SK-N-SH (cell line): ENCODE results near the gene TC2N. TPM values are rescaled to one million over a fixed set of nuclear protein-coding genes. Genes with fewer than 3 reads are reported as not detected.

Source experiments
- CTCF ChIA-PET: fragments of 300-600, 350-600 bp; formaldehyde crosslinking; extraction: SDS; loops from one replicate; lab custom pipeline; 2021; lab: Yijun Ruan, JAX
- POLR2A ChIA-PET: fragments of 350-600 bp; sonication (Branson Sonifier 250); formaldehyde crosslinking; extraction: SDS; loops from one replicate; lab custom pipeline; 2020; ENCODE audit warnings: antibody characterized with exemption, inconsistent platforms; lab: Yijun Ruan, JAX
- DNase-seq: peaks from one replicate; pipeline ENCODE4 v3.0.0; 2012
- H2AFZ ChIP-seq: fragments of 200-600 bp; sonication (generic); 2 replicates; pipeline ENCODE4 v1.8.1; 2016; ENCODE audit warnings: antibody characterized with exemption, mild to moderate bottlenecking, low read depth
- H3F3A ChIP-seq: fragments of 200-600 bp; sonication (generic); replicated peaks from 2 replicates; pipeline ENCODE3; 2016; ENCODE audit warnings: antibody characterized with exemption, mild to moderate bottlenecking; ENCODE audit not compliant: insufficient read depth
- H3K27ac ChIP-seq, 2 experiments: fragments of 200-500 bp in 1 of 2; fragments of 200-600 bp in 1 of 2; sonication (Bioruptor generic) in 1 of 2; sonication (generic), shearing (Covaris generic) in 1 of 2; 2 replicates each; pipeline versions ENCODE4 v1.5.1 to v1.6.1; 2014 to 2016; ENCODE audit warnings: low read depth in 2 of 2, inconsistent platforms in 1 of 2, low read length in 1 of 2, mild to moderate bottlenecking in 1 of 2, mixed read lengths in 1 of 2
- H3K27me3 ChIP-seq: fragments of 200-600 bp; sonication (generic), shearing (Covaris generic); 2 replicates; pipeline ENCODE4 v1.6.1; 2016; ENCODE audit warnings: mixed run types; ENCODE audit not compliant: insufficient read depth
- H3K36me3 ChIP-seq, 2 experiments: fragments of 200-500 bp in 1 of 2; fragments of 200-600 bp in 1 of 2; sonication (Bioruptor generic) in 1 of 2; sonication (generic) in 1 of 2; replicated peaks in 1 of 2; 2 replicates each; pipeline versions ENCODE3 to v1.5.1; 2014 to 2016; ENCODE audit warnings: low read length in 1 of 2, mild to moderate bottlenecking in 1 of 2; ENCODE audit not compliant: insufficient read depth in 2 of 2, control insufficient read depth in 1 of 2
- H3K4me1 ChIP-seq, 2 experiments: fragments of 200-500 bp in 1 of 2; fragments of 200-600 bp in 1 of 2; sonication (Bioruptor generic) in 1 of 2; sonication (generic), shearing (Covaris generic) in 1 of 2; 2 replicates each; pipeline versions ENCODE4 v1.5.1 to v1.6.1; 2014 to 2016; ENCODE audit warnings: low read depth in 1 of 2, low read length in 1 of 2, mixed run types in 1 of 2; ENCODE audit not compliant: insufficient read depth in 2 of 2, control insufficient read depth in 1 of 2
- H3K4me2 ChIP-seq: fragments of 200-600 bp; sonication (generic), shearing (Covaris generic); 2 replicates; pipeline ENCODE4 v1.6.1; 2017; ENCODE audit warnings: mixed run types
- H3K4me3 ChIP-seq, 2 experiments: fragments of 200-500 bp in 1 of 2; fragments of 200-600 bp in 1 of 2; sonication (Bioruptor generic) in 1 of 2; sonication (generic), shearing (Covaris generic) in 1 of 2; 2 replicates each; pipeline versions ENCODE4 v1.5.1 to v1.8.1; 2014 to 2016; ENCODE audit warnings: low read depth in 2 of 2, inconsistent platforms in 1 of 2, low read length in 1 of 2, mild to moderate bottlenecking in 1 of 2, mixed read lengths in 1 of 2, moderate library complexity in 1 of 2
- H3K79me2 ChIP-seq: fragments of 200-600 bp; sonication (generic); 2 replicates; pipeline ENCODE4 v1.8.1; 2017; ENCODE audit warnings: mild to moderate bottlenecking; ENCODE audit not compliant: insufficient read depth
- H3K9ac ChIP-seq: fragments of 200-600 bp; sonication (generic); 2 replicates; pipeline ENCODE4 v1.6.1; 2017; ENCODE audit warnings: mixed run types
- H3K9me2 ChIP-seq: fragments of 200-600 bp; sonication (generic); 2 replicates; pipeline ENCODE4 v1.6.1; 2017; ENCODE audit warnings: mixed run types
- H3K9me3 ChIP-seq: fragments of 200-600 bp; sonication (generic); 2 replicates; pipeline ENCODE4 v1.6.1; 2017; ENCODE audit warnings: mixed run types, mild to moderate bottlenecking, moderate library complexity
- H4K20me1 ChIP-seq: fragments of 200-600 bp; sonication (generic); 2 replicates; pipeline ENCODE4 v1.6.1; 2017; ENCODE audit warnings: mild to moderate bottlenecking, mixed run types; ENCODE audit not compliant: insufficient read depth
- CHD2 ChIP-seq: fragments of 150-350 bp; IDR thresholded peaks from 2 replicates; pipeline ENCODE4 v1.6.1; 2018; ENCODE audit warnings: low read length; ENCODE audit not compliant: partially characterized antibody
- CTCF ChIP-seq: fragments of 200-600 bp; sonication (generic); IDR thresholded peaks from 2 replicates; pipeline ENCODE4 v1.6.1; 2017; ENCODE audit warnings: antibody characterized with exemption, mild to moderate bottlenecking, moderate library complexity
- ELF1 ChIP-seq: IDR thresholded peaks from 2 replicates; pipeline ENCODE4 v1.4.0; 2012
- EZH2phosphoT487 ChIP-seq: fragments of 200-600 bp; sonication (generic); IDR thresholded peaks from 2 replicates; pipeline ENCODE4 v1.6.1; 2017; ENCODE audit warnings: low read depth, mixed run types, mild to moderate bottlenecking, antibody characterized with exemption, moderate library complexity, borderline replicate concordance
- FOSL2 ChIP-seq: IDR thresholded peaks from 2 replicates; pipeline ENCODE4 v1.4.0; 2012; ENCODE audit warnings: low read depth, mild to moderate bottlenecking, moderate library complexity, borderline replicate concordance
- FOXJ3 ChIP-seq: sonication (generic); formaldehyde crosslinking; IDR thresholded peaks from 2 replicates; pipeline ENCODE4 v1.5.1; 2020; ENCODE audit warnings: mild to moderate bottlenecking, missing genetic modification reagents
- FOXM1 ChIP-seq: IDR thresholded peaks from 2 replicates; pipeline ENCODE4 v1.4.0; 2012; ENCODE audit warnings: low read depth, mild to moderate bottlenecking
- IRF3 ChIP-seq: fragments of 150-350 bp; IDR thresholded peaks from 2 replicates; pipeline ENCODE4 v1.6.1; 2016; ENCODE audit warnings: mild to moderate bottlenecking, low read depth, low read length
- JUND ChIP-seq: IDR thresholded peaks from 2 replicates; pipeline ENCODE4 v1.4.0; 2012
- MEF2A ChIP-seq: IDR thresholded peaks from 2 replicates; pipeline ENCODE4 v1.4.0; 2012; ENCODE audit warnings: low read depth, borderline replicate concordance
- MXI1 ChIP-seq: IDR thresholded peaks from 2 replicates; pipeline ENCODE4 v1.6.1; 2012; ENCODE audit warnings: mild to moderate bottlenecking, low read depth, low read length, improper control_type of control experiment
- NFIC ChIP-seq: IDR thresholded peaks from 2 replicates; pipeline ENCODE4 v1.4.0; 2012; ENCODE audit warnings: borderline replicate concordance
- RAD21 ChIP-seq: IDR thresholded peaks from 2 replicates; pipeline ENCODE4 v1.6.1; 2012; ENCODE audit warnings: mild to moderate bottlenecking, low read length
- RXRA ChIP-seq: IDR thresholded peaks from 2 replicates; pipeline ENCODE4 v1.4.0; 2012; ENCODE audit warnings: low read depth, mild to moderate bottlenecking, borderline replicate concordance
- SIN3A ChIP-seq: IDR thresholded peaks from 2 replicates; pipeline ENCODE4 v1.6.1; 2012; ENCODE audit warnings: low read depth, mild to moderate bottlenecking, low read length, moderate library complexity, borderline replicate concordance
- SMC3 ChIP-seq: IDR thresholded peaks from 2 replicates; pipeline ENCODE4 v1.6.1; 2012; ENCODE audit warnings: low read depth, low read length, improper control_type of control experiment
- TEAD4 ChIP-seq: IDR thresholded peaks from 2 replicates; pipeline ENCODE4 v1.4.0; 2012; ENCODE audit warnings: mild to moderate bottlenecking, borderline replicate concordance; ENCODE audit not compliant: insufficient read depth
- USF1 ChIP-seq: IDR thresholded peaks from 2 replicates; pipeline ENCODE4 v1.4.0; 2012; ENCODE audit warnings: low read depth, borderline replicate concordance
- ZBTB33 ChIP-seq: IDR thresholded peaks from 2 replicates; pipeline ENCODE4 v1.4.0; 2012; ENCODE audit warnings: low read depth, borderline replicate concordance
- WGBS: methylation state at CpG from one replicate; pipeline ENCODE4 v1.1.6; 2017; ENCODE audit warnings: low lambda C conversion rate; 5-methylcytosine and 5-hydroxymethylcytosine counted together
- polyA plus RNA-seq, 3 experiments: library from polyadenylated mRNA; depleted of rRNA; stranded (reverse); fragments of >200 nt; gene quantifications; 2 replicates each; pipeline ENCODE4 v1.2.3, GENCODE V29; 2012
- TF ChIP-seq, protein P1 (sequence below): IDR thresholded peaks from 2 replicates; pipeline ENCODE4; 2012
- TF ChIP-seq, protein P2 (sequence below): IDR thresholded peaks from 2 replicates; pipeline ENCODE4 v1.4.0; 2012; ENCODE audit warnings: low read depth

TC2N gene
- polyA plus RNA-seq, 1 of the 3 experiments (the other 2 are of a cell fraction): not detected

DNA sequence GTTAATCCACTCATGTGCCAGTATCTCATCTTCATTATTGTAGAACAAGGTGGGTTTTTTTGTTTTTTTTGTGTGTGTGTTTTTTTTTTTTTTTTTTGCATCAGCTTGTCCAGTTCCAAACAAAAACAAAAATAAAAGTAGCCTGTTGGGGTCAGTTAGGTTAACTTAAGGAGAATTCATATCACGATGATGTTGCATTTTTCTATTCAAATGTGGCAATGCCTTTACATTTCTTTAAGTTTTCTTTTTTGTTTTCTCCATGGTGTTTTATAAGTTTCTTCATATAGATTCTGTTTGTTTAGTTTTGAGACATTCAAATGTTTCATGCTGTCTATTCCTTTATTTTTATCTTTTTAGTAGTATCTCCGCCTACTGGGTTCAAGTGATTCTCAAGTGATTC lies 119.3 kb downstream of the TC2N start:
- Histone ChIP-seq H3K27ac (no peak overlapping the region), H4K20me1 (no peaks in the 10 kb centered on the region), H3K4me2 (no peak overlapping the region), H3F3A (no peaks in the 10 kb centered on the region), H3K27me3 (no peaks in the 10 kb centered on the region), H2AFZ (no peak overlapping the region), H3K9me3 (no peaks in the 10 kb centered on the region), H3K36me3 (no peaks in the 10 kb centered on the region), H3K4me3 (no peak overlapping the region), H3K4me1 (no peaks in the 10 kb centered on the region), H3K9me2 (no peaks in the 10 kb centered on the region), H3K9ac (no peak overlapping the region), H3K79me2 (no peaks in the 10 kb centered on the region)
- ChIA-PET CTCF (no interaction called here), POLR2A (no interaction called here)
- TF ChIP-seq NFIC: no peak
- no peak for TF ChIP-seq ZBTB33
- no peak for TF ChIP-seq SMC3
- TF ChIP-seq, protein P1, sequence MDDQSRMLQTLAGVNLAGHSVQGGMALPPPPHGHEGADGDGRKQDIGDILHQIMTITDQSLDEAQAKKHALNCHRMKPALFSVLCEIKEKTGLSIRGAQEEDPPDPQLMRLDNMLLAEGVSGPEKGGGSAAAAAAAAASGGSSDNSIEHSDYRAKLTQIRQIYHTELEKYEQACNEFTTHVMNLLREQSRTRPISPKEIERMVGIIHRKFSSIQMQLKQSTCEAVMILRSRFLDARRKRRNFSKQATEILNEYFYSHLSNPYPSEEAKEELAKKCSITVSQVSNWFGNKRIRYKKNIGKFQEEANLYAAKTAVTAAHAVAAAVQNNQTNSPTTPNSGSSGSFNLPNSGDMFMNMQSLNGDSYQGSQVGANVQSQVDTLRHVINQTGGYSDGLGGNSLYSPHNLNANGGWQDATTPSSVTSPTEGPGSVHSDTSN: no peak
- no peak for TF ChIP-seq RAD21
- no peak for TF ChIP-seq FOXJ3 (CRISPR knock-in tag)
- TF ChIP-seq MEF2A: no peak
- no peak for TF ChIP-seq SIN3A
- TF ChIP-seq, protein P2, sequence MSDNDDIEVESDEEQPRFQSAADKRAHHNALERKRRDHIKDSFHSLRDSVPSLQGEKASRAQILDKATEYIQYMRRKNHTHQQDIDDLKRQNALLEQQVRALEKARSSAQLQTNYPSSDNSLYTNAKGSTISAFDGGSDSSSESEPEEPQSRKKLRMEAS: no peak
- TF ChIP-seq CHD2: no peak
- TF ChIP-seq ELF1: no peak
- TF ChIP-seq EZH2phosphoT487: no peak
- no peak for TF ChIP-seq IRF3
- no peak for TF ChIP-seq JUND
- no peak for TF ChIP-seq RXRA
- no peak for DNase-seq
- 8% methylated on average over 2 of the region's 2 CpGs for WGBS

DNA sequence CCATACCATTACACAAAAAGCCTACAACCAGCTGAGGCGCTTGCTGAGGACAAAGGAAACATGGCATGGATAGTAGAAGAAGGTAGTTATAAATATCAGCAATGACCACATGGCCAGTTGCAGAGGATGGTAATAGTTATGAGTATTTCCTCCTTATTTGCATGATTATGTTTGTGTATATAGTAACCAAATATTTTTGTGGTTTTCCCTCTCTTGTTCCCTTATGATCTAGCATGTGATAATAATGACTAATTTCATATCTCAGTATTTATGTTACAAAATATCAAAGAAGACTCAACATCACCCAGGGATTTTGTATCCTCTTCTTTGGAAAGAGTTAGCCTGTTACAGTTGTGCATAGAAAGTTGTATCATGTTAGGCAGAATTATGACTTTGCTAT lies 122.0 kb downstream of the TC2N start:
- Histone ChIP-seq H2AFZ (no peak overlapping the region), H3K4me2 (no peak overlapping the region), H4K20me1 (no peaks in the 10 kb centered on the region), H3F3A (no peaks in the 10 kb centered on the region), H3K27me3 (no peaks in the 10 kb centered on the region), H3K9ac (no peak overlapping the region), H3K36me3 (no peaks in the 10 kb centered on the region), H3K9me3 (no peaks in the 10 kb centered on the region), H3K9me2 (no peaks in the 10 kb centered on the region), H3K4me3 (no peak overlapping the region), H3K4me1 (no peaks in the 10 kb centered on the region), H3K27ac (no peak overlapping the region), H3K79me2 (no peaks in the 10 kb centered on the region)
- WGBS: 14% methylated on average over 1 of the region's 1 CpG
- ChIA-PET POLR2A (no interaction called here), CTCF (no interaction called here)
- DNase-seq: no peak
- TF ChIP-seq FOSL2: no peak
- TF ChIP-seq MXI1: no peak
- TF ChIP-seq CTCF: no peak
- TF ChIP-seq TEAD4: no peak
- TF ChIP-seq USF1: no peak
- no peak for TF ChIP-seq EZH2phosphoT487
- TF ChIP-seq RAD21: no peak
- TF ChIP-seq SMC3: no peak
- TF ChIP-seq, protein P2: no peak
- no peak for TF ChIP-seq FOXM1
- TF ChIP-seq NFIC: no peak
- TF ChIP-seq SIN3A: no peak
- TF ChIP-seq CHD2: no peak
- no peak for TF ChIP-seq MEF2A
